HUES6 (cell line): Measurements from ENCODE around the gene PRKACA.

ENCODE experiments used
- H3K27ac ChIP-seq: 2 replicates; pipeline ENCODE4 v1.7.0; 2013; ENCODE audit warnings: low read depth, mild to moderate bottlenecking, low read length, inconsistent platforms
- H3K27me3 ChIP-seq: 2 replicates; pipeline ENCODE4 v1.6.1; 2013; ENCODE audit warnings: low read length; ENCODE audit not compliant: control insufficient read depth, insufficient read depth
- H3K36me3 ChIP-seq: 2 replicates; pipeline ENCODE4 v1.6.1; 2013; ENCODE audit warnings: low read length; ENCODE audit not compliant: control insufficient read depth, insufficient read depth
- H3K4me1 ChIP-seq: 2 replicates; pipeline ENCODE4 v1.6.1; 2013; ENCODE audit warnings: low read length; ENCODE audit not compliant: control insufficient read depth, insufficient read depth
- H3K4me3 ChIP-seq: 2 replicates; pipeline ENCODE4 v1.5.1; 2013; ENCODE audit warnings: low read depth, low read length
- H3K9ac ChIP-seq: one replicate; pipeline ENCODE4 v1.6.1; 2013; ENCODE audit warnings: mild to moderate bottlenecking, low read length
- H3K9me3 ChIP-seq: 2 replicates; pipeline ENCODE4 v1.6.1; 2013; ENCODE audit warnings: low read depth, low read length; ENCODE audit not compliant: control insufficient read depth, insufficient read depth

PRKACA gene

DNA sequence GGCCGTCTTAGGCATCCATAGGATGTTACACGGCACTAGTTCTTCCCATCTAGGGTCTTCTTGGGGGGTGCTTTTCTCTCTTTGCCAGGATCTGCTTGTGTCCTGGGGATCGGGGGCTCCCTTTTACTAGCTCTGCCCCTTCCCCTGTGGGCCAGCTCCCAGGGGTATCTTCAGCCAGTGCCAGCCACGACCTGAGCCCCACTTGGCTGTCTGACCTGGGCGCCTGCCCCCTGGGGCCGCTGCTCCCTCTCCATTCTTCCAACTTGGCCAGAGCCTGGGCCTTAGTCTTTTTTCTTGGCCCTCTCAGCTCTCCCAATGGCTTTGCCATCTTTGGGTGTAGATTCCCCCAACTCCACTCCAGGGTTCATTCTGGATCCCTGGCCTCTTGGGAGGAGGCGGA, 3.1 kb downstream of the PRKACA start:
- Histone ChIP-seq H3K9ac (no peak overlapping the region), H3K27me3 (no peaks in the 10 kb centered on the region), H3K9me3 (no peaks in the 10 kb centered on the region), H3K36me3 (no peaks in the 10 kb centered on the region), H3K4me1 (peaks cover 37% of the 10 kb centered on the region), H3K4me3 (no peak overlapping the region), H3K27ac (no peak overlapping the region)

DNA sequence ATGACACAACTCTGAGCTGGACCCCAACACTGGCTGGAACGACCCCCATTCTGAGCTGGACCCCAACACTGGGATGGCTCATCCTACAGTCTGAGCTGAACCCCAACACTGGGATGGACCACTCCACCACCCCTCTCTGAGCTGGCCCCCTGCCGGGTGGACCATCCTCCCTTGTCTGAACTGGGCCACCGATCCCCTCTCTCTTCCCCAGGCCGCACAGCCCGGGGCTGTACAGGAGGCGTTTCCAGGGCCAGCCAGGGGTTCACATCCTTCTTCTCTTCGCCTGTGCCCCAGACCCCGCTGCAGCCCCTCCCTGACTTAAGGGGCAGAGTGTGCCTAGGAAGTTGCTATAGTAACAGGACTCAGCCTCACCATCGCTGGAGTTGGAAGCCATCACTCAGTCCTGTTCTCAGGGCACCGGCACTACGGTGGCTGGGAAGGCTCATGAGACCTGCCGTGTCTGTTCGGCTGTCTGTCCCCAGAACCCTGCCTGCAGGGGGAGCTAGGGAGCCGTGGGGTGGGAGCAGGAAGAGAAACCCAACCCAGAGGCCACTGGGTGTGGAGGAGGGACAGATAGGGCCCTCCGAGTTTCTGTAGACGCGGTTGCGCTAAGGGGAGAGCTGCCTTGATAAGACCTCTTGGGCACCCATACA, 3.7 kb downstream of the PRKACA start:
- H3K27me3 ChIP-seq = no peaks in the 10 kb centered on the region
- no peaks in the 10 kb centered on the region for H3K36me3 ChIP-seq
- H3K4me3 ChIP-seq = no peak overlapping the region
- H3K4me1 ChIP-seq = peaks cover 33% of the 10 kb centered on the region
- H3K27ac ChIP-seq = no peak overlapping the region
- no peak overlapping the region for H3K9ac ChIP-seq
- H3K9me3 ChIP-seq = no peaks in the 10 kb centered on the region

GRCh38 chr19:14112809-14113385, 4.7 kb downstream of the PRKACA start:
- H3K36me3 ChIP-seq = no peaks in the 10 kb centered on the region
- H3K27me3 ChIP-seq = no peaks in the 10 kb centered on the region
- H3K27ac ChIP-seq = peak overlapping the region; percentile 17; the same call in 1 of the 2 replicates
- no peak overlapping the region for H3K4me3 ChIP-seq
- no peaks in the 10 kb centered on the region for H3K9me3 ChIP-seq
- H3K9ac ChIP-seq = no peak overlapping the region
- H3K4me1 ChIP-seq = peaks cover 27% of the 10 kb centered on the region

DNA sequence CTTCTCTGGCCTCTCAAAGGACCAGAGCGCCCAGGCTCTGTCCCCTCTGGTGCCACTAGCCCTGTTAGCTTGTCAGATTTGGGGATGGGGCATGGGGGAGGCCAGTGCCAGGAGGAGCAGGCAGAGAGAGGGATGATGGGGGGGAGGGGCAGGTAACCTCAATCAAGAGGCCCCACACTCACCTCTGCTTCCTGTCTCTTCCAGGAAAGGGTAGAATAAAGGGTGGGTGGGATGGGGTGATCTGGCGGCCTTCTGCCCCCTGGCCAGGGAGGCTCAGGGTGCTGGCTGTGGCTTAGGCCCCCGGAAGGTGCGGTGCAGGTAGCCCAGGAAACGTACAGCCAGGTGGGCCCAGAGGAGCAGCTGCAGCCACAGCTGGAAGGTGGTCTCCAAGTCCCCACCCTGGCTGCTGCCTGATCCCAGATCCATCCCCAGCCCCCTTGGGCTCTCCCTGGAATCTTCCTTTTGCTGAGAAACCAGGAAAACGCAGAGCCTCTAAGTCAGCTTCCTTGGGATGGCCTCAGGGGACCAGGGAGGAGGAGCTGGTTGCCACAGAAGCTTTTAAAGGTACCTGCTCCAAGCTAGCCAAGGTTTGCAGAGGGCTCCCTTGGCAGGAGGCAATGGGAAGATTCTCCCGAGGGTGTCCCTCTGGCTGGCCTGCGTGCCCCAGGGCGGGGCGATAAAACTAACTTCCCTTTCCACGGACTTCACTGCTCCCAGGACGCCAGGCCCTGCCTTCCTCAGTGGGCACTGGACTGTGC, 5.3 kb downstream of the PRKACA start:
- Histone ChIP-seq H3K36me3 (no peaks in the 10 kb centered on the region), H3K9ac (no peak overlapping the region), H3K4me3 (no peak overlapping the region)

DNA sequence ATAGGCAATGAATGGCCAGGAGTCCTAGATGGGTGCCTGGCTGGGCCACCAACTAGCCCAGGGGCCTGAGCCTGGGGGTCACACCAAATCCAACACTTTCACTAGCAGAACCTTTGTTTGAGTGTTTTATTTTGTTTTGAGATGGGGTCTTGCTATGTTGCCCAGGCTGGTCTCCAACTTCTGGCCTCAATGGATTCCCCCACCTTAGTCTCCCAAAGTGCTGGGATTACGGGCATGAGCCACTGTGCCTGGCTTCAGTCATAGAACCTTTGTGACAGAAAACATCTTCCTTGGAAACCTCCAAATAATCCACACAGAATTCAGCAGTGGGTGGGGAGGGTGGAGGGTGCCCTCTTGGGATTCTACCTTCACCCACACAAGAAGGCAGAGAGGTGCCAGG, 6.1 kb downstream of the PRKACA start:
- Histone ChIP-seq H3K9me3 (no peaks in the 10 kb centered on the region), H3K9ac (no peak overlapping the region), H3K27me3 (no peaks in the 10 kb centered on the region), H3K36me3 (peaks cover 2% of the 10 kb centered on the region; the same call in 1 of the 2 replicates), H3K27ac (no peak overlapping the region), H3K4me3 (no peak overlapping the region), H3K4me1 (peaks cover 24% of the 10 kb centered on the region)

More for the DNA sequence above, 5.3 kb downstream of the PRKACA start:
- Histone ChIP-seq H3K9me3 (no peaks in the 10 kb centered on the region), H3K4me1 (peaks cover 27% of the 10 kb centered on the region), H3K27ac (peak overlapping the region; percentile 17; the same call in 1 of the 2 replicates), H3K27me3 (no peaks in the 10 kb centered on the region)

DNA sequence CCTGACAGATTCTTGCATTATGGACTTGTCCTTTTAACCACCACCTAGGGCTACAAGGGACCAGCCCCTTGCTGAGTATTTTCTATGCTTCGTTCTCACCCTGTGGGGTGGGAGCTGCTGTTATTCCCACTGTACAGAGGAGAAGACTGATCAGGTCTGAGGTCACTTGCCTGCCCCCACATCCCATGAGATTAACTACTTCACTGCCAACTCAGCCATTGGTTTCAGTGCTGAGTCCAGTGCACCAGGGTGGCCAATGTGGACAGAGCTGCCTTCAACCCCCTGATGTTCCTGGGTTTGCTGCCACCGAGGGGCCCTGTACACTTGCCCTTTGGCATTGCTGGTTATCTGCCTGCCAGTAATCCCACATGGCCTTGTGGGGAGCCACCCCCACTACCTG, 6.9 kb downstream of the PRKACA start:
- Histone ChIP-seq H3K27ac (no peak overlapping the region), H3K36me3 (peaks cover 5% of the 10 kb centered on the region; the same call in 1 of the 2 replicates), H3K9me3 (no peaks in the 10 kb centered on the region), H3K4me3 (no peak overlapping the region), H3K27me3 (no peaks in the 10 kb centered on the region), H3K9ac (no peak overlapping the region), H3K4me1 (peaks cover 20% of the 10 kb centered on the region)

DNA sequence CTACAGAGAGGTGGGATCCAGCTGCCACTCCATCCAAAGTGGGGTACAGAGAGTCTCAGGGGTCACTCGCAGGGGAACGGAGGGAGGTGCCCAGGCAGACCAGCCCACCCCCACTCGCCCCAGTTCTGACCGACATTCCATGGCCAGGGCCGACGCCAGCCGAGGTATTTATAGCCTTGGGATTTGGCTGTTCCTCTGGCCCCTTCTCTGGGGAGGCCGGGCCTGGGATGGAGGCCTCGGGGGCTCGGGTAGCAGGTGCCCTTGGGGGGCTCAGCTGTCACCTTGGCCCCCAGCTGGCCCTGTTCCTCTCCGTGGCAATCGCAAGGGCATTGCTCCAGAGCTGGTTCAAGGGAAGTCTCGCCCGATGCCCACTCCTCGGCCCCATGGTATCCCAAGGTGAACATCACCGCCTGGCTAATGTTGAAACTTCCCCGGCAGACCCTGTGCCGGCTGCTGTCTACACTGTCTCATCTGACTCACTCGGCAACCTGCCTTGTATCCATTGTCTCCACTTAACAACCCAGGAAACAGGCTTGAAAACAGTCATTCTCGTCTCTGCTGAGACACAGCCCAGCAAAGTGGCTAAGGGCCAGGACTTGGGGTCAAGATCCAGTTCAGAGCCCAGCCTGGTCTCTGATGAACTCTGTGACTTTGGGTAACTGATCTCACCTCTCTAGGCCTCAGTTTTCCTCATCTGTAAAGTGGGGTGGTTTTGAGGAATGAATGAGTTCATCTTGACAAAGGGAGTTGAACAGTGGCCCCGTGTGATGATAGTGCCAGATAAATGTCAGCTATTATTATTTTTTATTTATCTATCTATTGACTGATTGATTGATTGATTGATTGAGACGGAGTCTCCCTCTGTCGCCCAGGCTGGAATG, 9.7 kb downstream of the PRKACA start:
- H3K4me3 ChIP-seq = no peak overlapping the region
- no peaks in the 10 kb centered on the region for H3K9me3 ChIP-seq
- peaks cover 12% of the 10 kb centered on the region for H3K4me1 ChIP-seq
- peaks cover 5% of the 10 kb centered on the region; the same call in 1 of the 2 replicates for H3K36me3 ChIP-seq
- H3K9ac ChIP-seq = no peak overlapping the region
- H3K27ac ChIP-seq = no peak overlapping the region
- no peaks in the 10 kb centered on the region for H3K27me3 ChIP-seq

GRCh38 chr19:14106840-14107239, 10.7 kb downstream of the PRKACA start:
- H3K9ac ChIP-seq = no peak overlapping the region
- H3K9me3 ChIP-seq = no peaks in the 10 kb centered on the region
- H3K4me3 ChIP-seq = no peak overlapping the region
- H3K27me3 ChIP-seq = no peaks in the 10 kb centered on the region
- H3K27ac ChIP-seq = no peak overlapping the region
- H3K4me1 ChIP-seq = peaks cover 3% of the 10 kb centered on the region
- peaks cover 13% of the 10 kb centered on the region for H3K36me3 ChIP-seq

- Histone ChIP-seq H3K27ac (no peak overlapping the region), H3K27me3 (no peaks in the 10 kb centered on the region), H3K9me3 (no peaks in the 10 kb centered on the region), H3K9ac (no peak overlapping the region), H3K4me1 (no peaks in the 10 kb centered on the region), H3K36me3 (peaks cover 14% of the 10 kb centered on the region), H3K4me3 (no peak overlapping the region)
Measured at GRCh38 chr19:14105680-14106079, 11.9 kb downstream of the PRKACA start.

DNA sequence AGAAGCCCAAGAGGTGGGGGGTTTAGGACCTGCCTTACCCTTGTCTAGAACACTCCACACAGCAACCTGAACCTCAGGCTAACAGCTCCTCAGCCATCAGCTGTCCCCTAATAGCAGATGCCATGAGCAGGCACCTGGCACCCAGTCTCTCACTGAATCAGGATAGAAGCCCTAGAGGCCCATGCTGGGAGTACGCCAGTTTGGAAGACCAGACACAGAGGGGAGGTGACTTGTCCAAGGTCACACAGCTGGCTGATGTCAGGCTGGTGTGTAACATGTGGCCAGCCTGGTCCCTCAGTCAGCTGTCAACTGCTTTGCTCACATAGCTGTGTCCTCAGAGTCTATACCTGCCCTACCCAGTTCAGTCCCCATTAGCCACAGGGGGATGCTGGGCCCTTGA, 14.3 kb downstream of the PRKACA start:
- Histone ChIP-seq H3K27ac (no peak overlapping the region), H3K9ac (no peak overlapping the region), H3K4me1 (no peaks in the 10 kb centered on the region), H3K4me3 (no peak overlapping the region), H3K9me3 (no peaks in the 10 kb centered on the region), H3K36me3 (peaks cover 18% of the 10 kb centered on the region), H3K27me3 (no peaks in the 10 kb centered on the region)
